HEK293 (cell line): Measurements from ENCODE around the gene ULBP3.
"Not testable (repeated sequence)": the region's sequence is repeated elsewhere in the genome, so short reads cannot be mapped to it uniquely, and the experiment has no call there.

ENCODE experiments used
- CTCF ChIA-PET: fragments of 350-600 bp; formaldehyde crosslinking; extraction: SDS; loops from one replicate; lab custom pipeline; 2021; ENCODE audit warnings: antibody characterized with exemption; lab: Yijun Ruan, JAX
- POLR2A ChIA-PET: fragments of 300-600 bp; formaldehyde crosslinking; extraction: SDS; loops from one replicate; lab custom pipeline; 2020; ENCODE audit warnings: antibody characterized with exemption, inconsistent platforms; lab: Yijun Ruan, JAX
- H3K27ac ChIP-seq: fragments of 200-500 bp; sonication (Bioruptor generic); 2 replicates; pipeline ENCODE4 v1.5.1; 2014; ENCODE audit warnings: low read depth, low read length, control low read depth, inconsistent platforms; ENCODE audit errors: extremely low read depth
- H3K36me3 ChIP-seq, 2 experiments: fragments of 200-500 bp in 1 of 2; sonication (Bioruptor generic) in 1 of 2; 1 replicate in 1 of 2; 2 replicates in 1 of 2; pipeline ENCODE4 v1.5.1; 2014 to 2017; ENCODE audit warnings: inconsistent platforms in 2 of 2, low read length in 2 of 2; ENCODE audit not compliant: control insufficient read depth in 2 of 2, insufficient read depth in 1 of 2
- H3K4me1 ChIP-seq: fragments of 200-500 bp; sonication (Bioruptor generic); 2 replicates; pipeline ENCODE4 v1.5.1; 2014; ENCODE audit warnings: mild to moderate bottlenecking, low read length, inconsistent platforms; ENCODE audit not compliant: control insufficient read depth, insufficient read depth
- H3K4me3 ChIP-seq: 2 replicates; pipeline ENCODE4 v1.5.1; 2011; ENCODE audit warnings: low read depth, mild to moderate bottlenecking, control low read depth, low read length, moderate library complexity
- H3K9me3 ChIP-seq: fragments of 200-500 bp; sonication (Bioruptor generic); 2 replicates; pipeline ENCODE4 v1.5.1; 2014; ENCODE audit warnings: low read depth, low read length, inconsistent platforms; ENCODE audit not compliant: control insufficient read depth, insufficient read depth
- GLIS2 ChIP-seq: fragments of 450-650 bp; formaldehyde crosslinking; IDR thresholded peaks from 2 replicates; pipeline ENCODE4 v1.5.1; 2016; ENCODE audit warnings: missing biosample characterization, missing genetic modification characterization
- IKZF3 ChIP-seq: fragments of 450-650 bp; IDR thresholded peaks from 2 replicates; pipeline ENCODE4 v1.5.0; 2018; ENCODE audit warnings: missing biosample characterization, mild to moderate bottlenecking, missing genetic modification characterization, moderate library complexity
- SP7 ChIP-seq: fragments of 450-650 bp; formaldehyde crosslinking; IDR thresholded peaks from 2 replicates; pipeline ENCODE4 v1.5.1; 2016; ENCODE audit warnings: missing biosample characterization, missing genetic modification characterization
- ZBTB10 ChIP-seq: fragments of 450-650 bp; formaldehyde crosslinking; IDR thresholded peaks from 2 replicates; pipeline ENCODE4 v1.5.1; 2016; ENCODE audit warnings: missing biosample characterization, missing genetic modification characterization
- ZBTB17 ChIP-seq: fragments of 450-650 bp; formaldehyde crosslinking; IDR thresholded peaks from 2 replicates; pipeline ENCODE4 v1.5.1; 2016; ENCODE audit warnings: missing biosample characterization, missing genetic modification characterization
- ZBTB8A ChIP-seq: fragments of 450-650 bp; formaldehyde crosslinking; IDR thresholded peaks from 2 replicates; pipeline ENCODE4 v1.5.1; 2016; ENCODE audit warnings: missing biosample characterization, missing genetic modification characterization
- ZEB2 ChIP-seq: fragments of 450-650 bp; formaldehyde crosslinking; IDR thresholded peaks from 2 replicates; pipeline ENCODE4 v1.5.1; 2016; ENCODE audit warnings: missing biosample characterization, missing genetic modification characterization
- ZNF114 ChIP-seq: fragments of 450-650 bp; formaldehyde crosslinking; IDR thresholded peaks from 2 replicates; pipeline ENCODE4 v1.5.0; 2017; ENCODE audit warnings: missing biosample characterization, missing genetic modification characterization
- ZNF133 ChIP-seq: fragments of 450-650 bp; formaldehyde crosslinking; IDR thresholded peaks from 2 replicates; pipeline ENCODE4 v1.5.1; 2016; ENCODE audit warnings: missing biosample characterization, missing genetic modification characterization
- ZNF16 ChIP-seq: fragments of 450-650 bp; formaldehyde crosslinking; IDR thresholded peaks from 2 replicates; pipeline ENCODE4 v1.5.1; 2016; ENCODE audit warnings: low read depth, missing biosample characterization, missing genetic modification characterization
- ZNF2 ChIP-seq: fragments of 450-650 bp; formaldehyde crosslinking; IDR thresholded peaks from 2 replicates; pipeline ENCODE4 v1.5.1; 2016; ENCODE audit warnings: missing biosample characterization, missing genetic modification characterization
- ZNF23 ChIP-seq: fragments of 450-650 bp; formaldehyde crosslinking; IDR thresholded peaks from 2 replicates; pipeline ENCODE4 v1.5.1; 2016; ENCODE audit warnings: missing biosample characterization, missing genetic modification characterization, borderline replicate concordance
- ZNF311 ChIP-seq: fragments of 450-650 bp; formaldehyde crosslinking; IDR thresholded peaks from 2 replicates; pipeline ENCODE4 v1.5.1; 2017; ENCODE audit warnings: missing biosample characterization, missing genetic modification characterization, borderline replicate concordance
- ZNF48 ChIP-seq: fragments of 450-650 bp; formaldehyde crosslinking; IDR thresholded peaks from 2 replicates; pipeline ENCODE4 v1.5.1; 2016; ENCODE audit warnings: missing biosample characterization, missing genetic modification characterization
- ZNF560 ChIP-seq: fragments of 450-650 bp; formaldehyde crosslinking; IDR thresholded peaks from 2 replicates; pipeline ENCODE4 v1.5.1; 2017; ENCODE audit warnings: missing biosample characterization, missing genetic modification characterization, borderline replicate concordance
- ZNF561 ChIP-seq: fragments of 450-650 bp; IDR thresholded peaks from 2 replicates; pipeline ENCODE4 v1.5.1; 2018; ENCODE audit warnings: missing biosample characterization, missing genetic modification characterization, borderline replicate concordance
- ZNF629 ChIP-seq: fragments of 450-650 bp; formaldehyde crosslinking; IDR thresholded peaks from 2 replicates; pipeline ENCODE4 v1.5.1; 2017; ENCODE audit warnings: missing biosample characterization, missing genetic modification characterization
- ZNF843 ChIP-seq: fragments of 450-650 bp; formaldehyde crosslinking; IDR thresholded peaks from 2 replicates; pipeline ENCODE4 v1.5.1; 2016; ENCODE audit warnings: missing biosample characterization, missing genetic modification characterization
- ZXDB ChIP-seq: fragments of 450-650 bp; formaldehyde crosslinking; IDR thresholded peaks from 2 replicates; pipeline ENCODE4 v1.5.1; 2016; ENCODE audit warnings: missing biosample characterization, missing genetic modification characterization
- TF ChIP-seq, protein P1 (sequence below): sonication (generic); formaldehyde crosslinking; IDR thresholded peaks from 2 replicates; pipeline ENCODE4 v1.8.1; 2022; ENCODE audit warnings: mild to moderate bottlenecking, moderate library complexity, missing genetic modification reagents
- TF ChIP-seq, protein P2 (sequence below): fragments of 450-650 bp; formaldehyde crosslinking; IDR thresholded peaks from 2 replicates; pipeline ENCODE4 v1.5.1; 2016; ENCODE audit warnings: missing biosample characterization, missing genetic modification characterization, borderline replicate concordance

ULBP3 gene

GRCh38 chr6:150018846-150019580 lies 49.9 kb downstream of the ULBP3 start:
- TF ChIP-seq ZNF311 (tag by site-specific recombination) (no peak), ZNF561 (tag by site-specific recombination) (no peak), SP7 (no peak)
- CTCF ChIA-PET: interaction anchor here (0.6 to 1.2 kb wide), 3 partner anchors 29 to 71 kb away, joined by 3 to 4 read pairs (median 3); no protein-coding TSS in a partner anchor
- Histone ChIP-seq H3K4me1 (no peaks in the 10 kb centered on the region), H3K27ac (no peak overlapping the region), H3K9me3 (no peaks in the 10 kb centered on the region), H3K4me3 (no peak overlapping the region), H3K36me3 (no peaks in the 10 kb centered on the region)
- POLR2A ChIA-PET: no interaction called here

- not testable (repeated sequence) for H3K27ac ChIP-seq, H3K4me3 ChIP-seq, H3K9me3 ChIP-seq, H3K36me3 ChIP-seq, H3K4me1 ChIP-seq
- POLR2A ChIA-PET: interaction anchor here (0.6 to 1.0 kb wide), 2 partner anchors 25 to 53 kb away, joined by 5 read pairs; partner anchors contain the start of gene ULBP1
- CTCF ChIA-PET: interaction anchor here (0.5 to 3.1 kb wide), 40 partner anchors 8 to 1700 kb away, joined by 3 to 35 read pairs (median 4); partner anchors contain the start of gene RAET1L
Observed at GRCh38 chr6:150017186-150017521, 51.8 kb downstream of the ULBP3 start.

GRCh38 chr6:150016324-150017185 lies 52.4 kb downstream of the ULBP3 start:
- no peaks in the 10 kb centered on the region for H3K9me3 ChIP-seq
- CTCF ChIA-PET: interaction anchor here (0.5 to 3.1 kb wide), 40 partner anchors 8 to 931 kb away, joined by 3 to 35 read pairs (median 4); partner anchors contain the start of gene RAET1L
- POLR2A ChIA-PET: interaction anchor here (0.6 to 1.0 kb wide), 3 partner anchors 24 to 81 kb away, joined by 3 to 5 read pairs (median 5); partner anchors contain the start of gene ULBP1
- H3K4me1 ChIP-seq: no peaks in the 10 kb centered on the region
- no peak overlapping the region for H3K27ac ChIP-seq
- no peaks in the 10 kb centered on the region for H3K36me3 ChIP-seq
- H3K4me3 ChIP-seq: no peak overlapping the region
- TF ChIP-seq ZXDB: no peak
- TF ChIP-seq ZNF114: no peak
- no peak for TF ChIP-seq ZNF23 (tag by site-specific recombination)
- TF ChIP-seq ZNF48 (tag by site-specific recombination): no peak
- 0 out of 2 replicates have a peak, but pooled peaks have one; percentile 26 for TF ChIP-seq ZNF2 (tag by site-specific recombination)
- no peak for TF ChIP-seq ZBTB10 (tag by site-specific recombination)
- no peak for TF ChIP-seq ZBTB8A
- no peak for TF ChIP-seq ZNF133 (tag by site-specific recombination)
- no peak for TF ChIP-seq ZNF560 (tag by site-specific recombination)
- no peak for TF ChIP-seq ZNF16 (tag by site-specific recombination)
- TF ChIP-seq, protein P1, sequence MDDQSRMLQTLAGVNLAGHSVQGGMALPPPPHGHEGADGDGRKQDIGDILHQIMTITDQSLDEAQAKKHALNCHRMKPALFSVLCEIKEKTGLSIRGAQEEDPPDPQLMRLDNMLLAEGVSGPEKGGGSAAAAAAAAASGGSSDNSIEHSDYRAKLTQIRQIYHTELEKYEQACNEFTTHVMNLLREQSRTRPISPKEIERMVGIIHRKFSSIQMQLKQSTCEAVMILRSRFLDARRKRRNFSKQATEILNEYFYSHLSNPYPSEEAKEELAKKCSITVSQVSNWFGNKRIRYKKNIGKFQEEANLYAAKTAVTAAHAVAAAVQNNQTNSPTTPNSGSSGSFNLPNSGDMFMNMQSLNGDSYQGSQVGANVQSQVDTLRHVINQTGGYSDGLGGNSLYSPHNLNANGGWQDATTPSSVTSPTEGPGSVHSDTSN (CRISPR knock-in tag): no peak
- no peak for TF ChIP-seq ZNF561 (tag by site-specific recombination)
- TF ChIP-seq ZEB2 (tag by site-specific recombination): peak; percentile 65
- no peak for TF ChIP-seq IKZF3 (tag by site-specific recombination)
- peak; percentile 19; the same call in 1 of the 2 replicates for TF ChIP-seq ZBTB17
- peak; percentile 67 for TF ChIP-seq ZNF629 (tag by site-specific recombination)
- no peak for TF ChIP-seq ZNF843 (tag by site-specific recombination)
- no peak for TF ChIP-seq GLIS2 (tag by site-specific recombination)
- TF ChIP-seq, protein P2, sequence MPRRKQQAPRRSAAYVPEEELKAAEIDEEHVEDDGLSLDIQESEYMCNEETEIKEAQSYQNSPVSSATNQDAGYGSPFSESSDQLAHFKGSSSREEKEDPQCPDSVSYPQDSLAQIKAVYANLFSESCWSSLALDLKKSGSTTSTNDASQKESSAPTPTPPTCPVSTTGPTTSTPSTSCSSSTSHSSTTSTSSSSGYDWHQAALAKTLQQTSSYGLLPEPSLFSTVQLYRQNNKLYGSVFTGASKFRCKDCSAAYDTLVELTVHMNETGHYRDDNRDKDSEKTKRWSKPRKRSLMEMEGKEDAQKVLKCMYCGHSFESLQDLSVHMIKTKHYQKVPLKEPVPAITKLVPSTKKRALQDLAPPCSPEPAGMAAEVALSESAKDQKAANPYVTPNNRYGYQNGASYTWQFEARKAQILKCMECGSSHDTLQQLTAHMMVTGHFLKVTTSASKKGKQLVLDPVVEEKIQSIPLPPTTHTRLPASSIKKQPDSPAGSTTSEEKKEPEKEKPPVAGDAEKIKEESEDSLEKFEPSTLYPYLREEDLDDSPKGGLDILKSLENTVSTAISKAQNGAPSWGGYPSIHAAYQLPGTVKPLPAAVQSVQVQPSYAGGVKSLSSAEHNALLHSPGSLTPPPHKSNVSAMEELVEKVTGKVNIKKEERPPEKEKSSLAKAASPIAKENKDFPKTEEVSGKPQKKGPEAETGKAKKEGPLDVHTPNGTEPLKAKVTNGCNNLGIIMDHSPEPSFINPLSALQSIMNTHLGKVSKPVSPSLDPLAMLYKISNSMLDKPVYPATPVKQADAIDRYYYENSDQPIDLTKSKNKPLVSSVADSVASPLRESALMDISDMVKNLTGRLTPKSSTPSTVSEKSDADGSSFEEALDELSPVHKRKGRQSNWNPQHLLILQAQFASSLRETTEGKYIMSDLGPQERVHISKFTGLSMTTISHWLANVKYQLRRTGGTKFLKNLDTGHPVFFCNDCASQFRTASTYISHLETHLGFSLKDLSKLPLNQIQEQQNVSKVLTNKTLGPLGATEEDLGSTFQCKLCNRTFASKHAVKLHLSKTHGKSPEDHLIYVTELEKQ (tag by site-specific recombination): no peak
